GM12878 (cell line): ENCODE measurements around the gene HDAC9. TPM values are rescaled to one million over a fixed set of nuclear protein-coding genes. Genes with fewer than 3 reads are reported as not detected.

Source experiments
- FOXM1 ChIP-seq: IDR thresholded peaks from 2 replicates; pipeline ENCODE4 v1.6.1; 2012; ENCODE audit warnings: low read depth, mild to moderate bottlenecking, inconsistent platforms, low read length, moderate library complexity
- IKZF1 ChIP-seq: fragments of 450-650 bp; conservative IDR thresholded peaks from 2 replicates; pipeline ENCODE4 v1.6.1; 2017; ENCODE audit warnings: antibody characterized with exemption, mild to moderate bottlenecking
- JUNB ChIP-seq: IDR thresholded peaks from 2 replicates; pipeline ENCODE4 v1.6.1; 2016; ENCODE audit warnings: antibody characterized with exemption, mild to moderate bottlenecking
- polyA plus RNA-seq, 11 experiments: library from polyadenylated mRNA; depleted of rRNA in 4 of 11; unstranded in 6 of 11; stranded (reverse) in 5 of 11; fragments of >200 nt; fragmentation: Nextera tagmentation in 4 of 11; fragmentation: Illumina TruSeq in 1 of 11; extraction: Ambion mirVana in 4 of 11; extraction: Trizol in 1 of 11; gene quantifications; 1 replicate in 1 of 11; 2 replicates in 10 of 11; pipeline versions ENCODE4 v1.2.1 to v1.2.3, GENCODE V29; 2011 to 2016; ENCODE audit warnings: inconsistent platforms in 2 of 11, missing spikeins in 2 of 11, low read depth in 1 of 11
- total RNA-seq, 4 experiments: library from RNA; depleted of rRNA in 3 of 4; stranded (reverse); fragments of >200 nt in 3 of 4; fragmentation: Illumina TruSeq in 1 of 4; extraction: Trizol in 1 of 4; gene quantifications; 2 replicates each; pipeline versions ENCODE4 v1.2.1 to v1.2.3, GENCODE V29; 2013 to 2021
- TF ChIP-seq, protein P1 (sequence below): IDR thresholded peaks from 2 replicates; pipeline ENCODE4 v1.6.1; 2012; ENCODE audit warnings: mild to moderate bottlenecking, low read depth, low read length
- TF ChIP-seq, protein P2 (sequence below): fragments of 450-650 bp; IDR thresholded peaks from 2 replicates; pipeline ENCODE4 v1.6.1; 2018; ENCODE audit warnings: mild to moderate bottlenecking, low read depth, moderate library complexity; ENCODE audit not compliant: partially characterized antibody

HDAC9 gene
- total and polyA plus RNA-seq, 10 of the 15 experiments (the other 5 are each of a cell fraction or from before 2014, with no cell fraction given): 0.73 to 12.8 (median 0.92) TPM

DNA sequence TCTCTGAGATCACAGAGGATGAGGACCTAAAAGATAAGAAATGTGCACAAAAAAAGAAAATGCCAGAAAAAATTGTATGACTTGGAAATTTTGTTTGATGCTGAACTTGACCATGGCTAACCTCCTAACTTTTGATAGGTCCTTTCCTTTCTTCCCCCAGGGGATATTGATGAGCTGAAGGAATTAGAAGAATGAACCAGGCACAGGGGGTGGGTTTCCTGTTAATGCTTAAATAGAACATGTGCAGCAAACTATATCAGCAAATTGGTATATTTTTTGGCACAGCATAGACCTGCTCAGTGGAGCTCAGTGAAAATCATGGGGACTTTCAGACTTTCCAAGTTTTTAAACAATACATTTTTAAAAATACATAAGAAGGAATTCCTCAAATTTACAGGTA is 300.7 kb downstream of the HDAC9 start (continued):
- TF ChIP-seq, protein P1, sequence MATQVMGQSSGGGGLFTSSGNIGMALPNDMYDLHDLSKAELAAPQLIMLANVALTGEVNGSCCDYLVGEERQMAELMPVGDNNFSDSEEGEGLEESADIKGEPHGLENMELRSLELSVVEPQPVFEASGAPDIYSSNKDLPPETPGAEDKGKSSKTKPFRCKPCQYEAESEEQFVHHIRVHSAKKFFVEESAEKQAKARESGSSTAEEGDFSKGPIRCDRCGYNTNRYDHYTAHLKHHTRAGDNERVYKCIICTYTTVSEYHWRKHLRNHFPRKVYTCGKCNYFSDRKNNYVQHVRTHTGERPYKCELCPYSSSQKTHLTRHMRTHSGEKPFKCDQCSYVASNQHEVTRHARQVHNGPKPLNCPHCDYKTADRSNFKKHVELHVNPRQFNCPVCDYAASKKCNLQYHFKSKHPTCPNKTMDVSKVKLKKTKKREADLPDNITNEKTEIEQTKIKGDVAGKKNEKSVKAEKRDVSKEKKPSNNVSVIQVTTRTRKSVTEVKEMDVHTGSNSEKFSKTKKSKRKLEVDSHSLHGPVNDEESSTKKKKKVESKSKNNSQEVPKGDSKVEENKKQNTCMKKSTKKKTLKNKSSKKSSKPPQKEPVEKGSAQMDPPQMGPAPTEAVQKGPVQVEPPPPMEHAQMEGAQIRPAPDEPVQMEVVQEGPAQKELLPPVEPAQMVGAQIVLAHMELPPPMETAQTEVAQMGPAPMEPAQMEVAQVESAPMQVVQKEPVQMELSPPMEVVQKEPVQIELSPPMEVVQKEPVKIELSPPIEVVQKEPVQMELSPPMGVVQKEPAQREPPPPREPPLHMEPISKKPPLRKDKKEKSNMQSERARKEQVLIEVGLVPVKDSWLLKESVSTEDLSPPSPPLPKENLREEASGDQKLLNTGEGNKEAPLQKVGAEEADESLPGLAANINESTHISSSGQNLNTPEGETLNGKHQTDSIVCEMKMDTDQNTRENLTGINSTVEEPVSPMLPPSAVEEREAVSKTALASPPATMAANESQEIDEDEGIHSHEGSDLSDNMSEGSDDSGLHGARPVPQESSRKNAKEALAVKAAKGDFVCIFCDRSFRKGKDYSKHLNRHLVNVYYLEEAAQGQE: no peak
- TF ChIP-seq, protein P2, sequence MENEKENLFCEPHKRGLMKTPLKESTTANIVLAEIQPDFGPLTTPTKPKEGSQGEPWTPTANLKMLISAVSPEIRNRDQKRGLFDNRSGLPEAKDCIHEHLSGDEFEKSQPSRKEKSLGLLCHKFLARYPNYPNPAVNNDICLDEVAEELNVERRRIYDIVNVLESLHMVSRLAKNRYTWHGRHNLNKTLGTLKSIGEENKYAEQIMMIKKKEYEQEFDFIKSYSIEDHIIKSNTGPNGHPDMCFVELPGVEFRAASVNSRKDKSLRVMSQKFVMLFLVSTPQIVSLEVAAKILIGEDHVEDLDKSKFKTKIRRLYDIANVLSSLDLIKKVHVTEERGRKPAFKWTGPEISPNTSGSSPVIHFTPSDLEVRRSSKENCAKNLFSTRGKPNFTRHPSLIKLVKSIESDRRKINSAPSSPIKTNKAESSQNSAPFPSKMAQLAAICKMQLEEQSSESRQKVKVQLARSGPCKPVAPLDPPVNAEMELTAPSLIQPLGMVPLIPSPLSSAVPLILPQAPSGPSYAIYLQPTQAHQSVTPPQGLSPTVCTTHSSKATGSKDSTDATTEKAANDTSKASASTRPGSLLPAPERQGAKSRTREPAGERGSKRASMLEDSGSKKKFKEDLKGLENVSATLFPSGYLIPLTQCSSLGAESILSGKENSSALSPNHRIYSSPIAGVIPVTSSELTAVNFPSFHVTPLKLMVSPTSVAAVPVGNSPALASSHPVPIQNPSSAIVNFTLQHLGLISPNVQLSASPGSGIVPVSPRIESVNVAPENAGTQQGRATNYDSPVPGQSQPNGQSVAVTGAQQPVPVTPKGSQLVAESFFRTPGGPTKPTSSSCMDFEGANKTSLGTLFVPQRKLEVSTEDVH: no peak
- TF ChIP-seq IKZF1: no peak
- no peak for TF ChIP-seq JUNB
- TF ChIP-seq FOXM1: no peak
